CD4-positive, alpha-beta T cell treated with Interleukin-10 for 1 hour (primary cell): ENCODE measurements around the gene FBXW8.
A peak's percentile ranks its signal among the peaks of the same experiment; 100 is the strongest.

Source experiments
- DNase-seq: peaks from one replicate; pipeline ENCODE4 v3.0.0-alpha.2; 2020

FBXW8 gene

GRCh38 chr12:117025481-117026151 lies 114.9 kb downstream of the FBXW8 start:
- peak; percentile 53 for DNase-seq

GRCh38 chr12:117026343-117026742 lies 115.6 kb downstream of the FBXW8 start:
- DNase-seq: no peak

- DNase-seq: no peak
Measured at GRCh38 chr12:117026921-117027250, 116.1 kb downstream of the FBXW8 start.

GRCh38 chr12:117027251-117028086 lies 116.7 kb downstream of the FBXW8 start:
- no peak for DNase-seq

- no peak for DNase-seq
Measured at GRCh38 chr12:117028254-117028653, 117.5 kb downstream of the FBXW8 start.

- DNase-seq: no peak
Measured at GRCh38 chr12:117030187-117030900, 119.6 kb downstream of the FBXW8 start.

- no peak for DNase-seq
Measured at GRCh38 chr12:117031843-117032592, 121.3 kb downstream of the FBXW8 start.

GRCh38 chr12:117032593-117033381 lies 122.0 kb downstream of the FBXW8 start:
- DNase-seq: no peak

GRCh38 chr12:117033382-117034221 lies 122.9 kb downstream of the FBXW8 start:
- DNase-seq: no peak

GRCh38 chr12:117034249-117034648 lies 123.5 kb downstream of the FBXW8 start:
- no peak for DNase-seq

- DNase-seq: no peak
Measured at GRCh38 chr12:117034701-117035151, 124.0 kb downstream of the FBXW8 start.

- no peak for DNase-seq
Measured at GRCh38 chr12:117035287-117035686, 124.5 kb downstream of the FBXW8 start.

- DNase-seq: no peak
Measured at GRCh38 chr12:117036046-117036445, 125.3 kb downstream of the FBXW8 start.

- no peak for DNase-seq
Measured at GRCh38 chr12:117036547-117036946, 125.8 kb downstream of the FBXW8 start.

- no peak for DNase-seq
Measured at GRCh38 chr12:117037289-117038022, 126.7 kb downstream of the FBXW8 start.

GRCh38 chr12:117038023-117038680 lies 127.4 kb downstream of the FBXW8 start:
- no peak for DNase-seq

- DNase-seq: no peak
Measured at GRCh38 chr12:117038919-117039318, 128.2 kb downstream of the FBXW8 start.

- no peak for DNase-seq
Measured at GRCh38 chr12:117039891-117040309, 129.2 kb downstream of the FBXW8 start.

- DNase-seq: no peak
Measured at GRCh38 chr12:117040496-117040895, 129.7 kb downstream of the FBXW8 start.

- no peak for DNase-seq
Measured at GRCh38 chr12:117041798-117042170, 131.0 kb downstream of the FBXW8 start.
